GM18909 (cell line): ENCODE results near the gene NIPBL.
A peak's percentile ranks its signal among the peaks of the same experiment; 100 is the strongest.
"Not testable (repeated sequence)": the region's sequence is repeated elsewhere in the genome, so short reads cannot be mapped to it uniquely, and the experiment has no call there.

ENCODE experiments used
- ATAC-seq: cut with Tn5 transposase; IDR thresholded peaks from one replicate; pipeline ENCODE4 v1.9.1; 2021; ENCODE audit warnings: mild to moderate bottlenecking; ENCODE audit not compliant: unreplicated experiment, poor library complexity

NIPBL gene

GRCh38 chr5:36877667-36878391 lies 1.3 kb downstream of the NIPBL start:
- no peak for ATAC-seq

- no peak for ATAC-seq
Measured at GRCh38 chr5:36878392-36879082, 2.0 kb downstream of the NIPBL start.

- no peak for ATAC-seq
Measured at GRCh38 chr5:36879274-36880033, 2.9 kb downstream of the NIPBL start.

GRCh38 chr5:36880761-36881160 lies 4.2 kb downstream of the NIPBL start:
- ATAC-seq = no peak

GRCh38 chr5:36881304-36881703 lies 4.7 kb downstream of the NIPBL start:
- no peak for ATAC-seq

- no peak for ATAC-seq
Measured at GRCh38 chr5:36881807-36882206, 5.2 kb downstream of the NIPBL start.

GRCh38 chr5:36882250-36882649 lies 5.7 kb downstream of the NIPBL start:
- ATAC-seq = peak; percentile 51

GRCh38 chr5:36883894-36884462 lies 7.4 kb downstream of the NIPBL start:
- ATAC-seq = no peak

- ATAC-seq = no peak
Measured at GRCh38 chr5:36885149-36885548, 8.6 kb downstream of the NIPBL start.

GRCh38 chr5:36885566-36886485 lies 9.3 kb downstream of the NIPBL start:
- ATAC-seq = no peak

- ATAC-seq = no peak
Measured at GRCh38 chr5:36886791-36887190, 10.2 kb downstream of the NIPBL start.

GRCh38 chr5:36887532-36887931 lies 11.0 kb downstream of the NIPBL start:
- ATAC-seq = no peak

- ATAC-seq = no peak
Measured at GRCh38 chr5:36888303-36888702, 11.7 kb downstream of the NIPBL start.

GRCh38 chr5:36889264-36889663 lies 12.7 kb downstream of the NIPBL start:
- no peak for ATAC-seq

- ATAC-seq = no peak
Measured at GRCh38 chr5:36891266-36891665, 14.7 kb downstream of the NIPBL start.

- not testable (repeated sequence) for ATAC-seq
Measured at GRCh38 chr5:36892085-36892830, 15.7 kb downstream of the NIPBL start.

- ATAC-seq = no peak
Measured at GRCh38 chr5:36894954-36895353, 18.4 kb downstream of the NIPBL start.

GRCh38 chr5:36896476-36896875 lies 19.9 kb downstream of the NIPBL start:
- ATAC-seq = no peak

- no peak for ATAC-seq
Measured at GRCh38 chr5:36897616-36898015, 21.0 kb downstream of the NIPBL start.
